Measurements from ENCODE around the gene TSPAN9. TPM values are rescaled to one million over a fixed set of nuclear protein-coding genes. Genes with fewer than 3 reads are reported as not detected.

Gene TSPAN9
- total RNA-seq, 2 experiments from 2014 or later = 0.87 to 1.2 TPM

GRCh38 chr12:3284405-3284804, 207.2 kb downstream of the TSPAN9 start:
- H3K27ac Mint-ChIP-seq = no peak overlapping the region
- no peaks in the 10 kb centered on the region for H3K4me1 Mint-ChIP-seq (ENCODE audit: low read depth)
- no peak overlapping the region for H3K4me3 Mint-ChIP-seq
- intact Hi-C loops (cut with micrococcal nuclease) = no loop called here
- CTCF ChIA-PET = interaction anchor here (0.9 to 1.6 kb wide), 2 partner anchors 9 to 16 kb away, joined by 4 read pairs; no protein-coding TSS in a partner anchor
- POLR2A ChIA-PET = no interaction called here
- no peak for DNase-seq
- no peaks in the 10 kb centered on the region for H3K36me3 Mint-ChIP-seq
- no peaks in the 10 kb centered on the region for H3K9me3 Mint-ChIP-seq
- no peaks in the 10 kb centered on the region for H3K27me3 Mint-ChIP-seq

DNA sequence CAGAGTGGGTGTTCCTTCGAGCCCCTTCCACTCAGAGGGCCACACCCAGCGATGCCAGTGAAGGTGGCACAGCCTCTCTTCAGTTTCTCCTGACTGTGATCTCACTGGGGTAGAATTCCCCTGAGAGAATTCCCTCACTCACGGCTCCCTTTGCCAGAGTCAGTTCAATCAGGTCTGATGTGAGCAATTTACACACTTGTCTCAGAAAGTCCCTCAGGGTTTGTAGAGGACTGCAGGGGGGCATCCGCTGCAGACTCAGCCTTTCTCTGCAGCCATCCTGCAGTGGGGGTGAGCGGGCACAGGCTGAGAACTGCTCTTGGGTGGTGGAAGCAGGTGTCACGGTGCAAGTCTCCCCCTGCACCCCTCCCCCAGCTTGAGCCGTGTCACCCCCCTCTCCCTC, 208.4 kb downstream of the TSPAN9 start:
- Mint-ChIP-seq H3K36me3 (no peaks in the 10 kb centered on the region), H3K9me3 (no peaks in the 10 kb centered on the region), H3K4me3 (no peak overlapping the region), H3K4me1 (ENCODE audit: low read depth) (no peaks in the 10 kb centered on the region), H3K27me3 (no peaks in the 10 kb centered on the region), H3K27ac (no peak overlapping the region)
- CTCF ChIA-PET = interaction anchor here (1.0 kb wide), 1 partner anchor 15 kb away, joined by 4 read pairs; no protein-coding TSS in a partner anchor
- DNase-seq = no peak
- POLR2A ChIA-PET = no interaction called here
- intact Hi-C loops (cut with micrococcal nuclease) = no loop called here

GRCh38 chr12:3288690-3289089, 211.5 kb downstream of the TSPAN9 start:
- POLR2A ChIA-PET = no interaction called here
- Mint-ChIP-seq H3K4me3 (no peak overlapping the region), H3K36me3 (no peaks in the 10 kb centered on the region), H3K27me3 (no peaks in the 10 kb centered on the region), H3K27ac (no peak overlapping the region), H3K4me1 (ENCODE audit: low read depth) (no peaks in the 10 kb centered on the region), H3K9me3 (no peaks in the 10 kb centered on the region)
- CTCF ChIA-PET = interaction anchor here (1.1 to 5.3 kb wide), 2 partner anchors 11 to 25 kb away, joined by 3 to 39 read pairs; no protein-coding TSS in a partner anchor
- intact Hi-C loops (cut with micrococcal nuclease) = no loop called here
- DNase-seq = no peak

DNA sequence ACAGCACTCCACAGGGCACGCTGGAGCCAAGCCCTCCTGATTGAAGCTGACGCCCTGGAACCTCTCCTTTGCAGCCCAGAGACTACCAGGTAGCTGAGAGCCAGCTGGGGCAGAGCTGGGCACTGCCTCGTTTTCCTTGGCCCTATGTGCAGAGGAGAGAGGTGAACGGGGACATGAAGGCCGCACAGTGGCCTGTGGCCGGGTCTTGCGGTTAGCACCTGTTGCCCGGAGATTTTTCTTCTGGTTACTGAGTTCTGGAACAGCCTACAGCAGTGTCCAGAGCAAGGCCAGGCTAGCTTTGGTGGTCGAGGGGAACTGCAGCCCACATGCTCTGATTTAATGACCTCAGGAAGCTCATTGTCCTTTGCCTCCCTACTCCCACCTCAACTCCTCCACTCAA, 212.5 kb downstream of the TSPAN9 start:
- ChIA-PET CTCF (interaction anchor here (1.1 to 5.3 kb wide), 2 partner anchors 10 to 14 kb away, joined by 3 to 39 read pairs; no protein-coding TSS in a partner anchor), POLR2A (no interaction called here)
- H3K36me3 Mint-ChIP-seq = no peaks in the 10 kb centered on the region
- intact Hi-C loops (cut with micrococcal nuclease) = no loop called here
- no peaks in the 10 kb centered on the region for H3K27me3 Mint-ChIP-seq
- DNase-seq = no peak
- H3K4me1 Mint-ChIP-seq (ENCODE audit: low read depth) = no peaks in the 10 kb centered on the region
- H3K9me3 Mint-ChIP-seq = no peaks in the 10 kb centered on the region
- H3K4me3 Mint-ChIP-seq = no peak overlapping the region
- no peak overlapping the region for H3K27ac Mint-ChIP-seq

DNA sequence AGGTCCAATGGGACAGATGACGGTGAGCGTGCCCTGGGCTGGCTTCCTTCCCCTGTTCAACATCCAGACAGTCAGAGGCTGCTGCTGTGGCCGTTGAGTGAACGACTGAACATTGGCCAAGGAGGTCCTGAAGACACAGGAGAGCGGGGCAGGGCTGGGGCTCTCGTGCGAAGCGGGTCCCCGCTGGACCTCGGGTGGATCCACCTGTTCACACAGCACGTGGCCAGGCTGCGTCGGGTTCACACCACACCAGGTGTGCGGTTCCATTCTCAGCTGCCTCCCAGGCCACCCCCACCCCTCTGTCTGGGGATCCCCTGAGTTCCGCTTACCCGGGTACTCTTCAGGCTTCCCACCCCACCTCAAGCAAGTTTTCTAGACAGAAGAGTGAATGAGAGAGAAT, 214.8 kb downstream of the TSPAN9 start:
- CTCF ChIA-PET = interaction anchor here (5.3 kb wide), 1 partner anchor 8 kb away, joined by 39 read pairs; no protein-coding TSS in a partner anchor

DNA sequence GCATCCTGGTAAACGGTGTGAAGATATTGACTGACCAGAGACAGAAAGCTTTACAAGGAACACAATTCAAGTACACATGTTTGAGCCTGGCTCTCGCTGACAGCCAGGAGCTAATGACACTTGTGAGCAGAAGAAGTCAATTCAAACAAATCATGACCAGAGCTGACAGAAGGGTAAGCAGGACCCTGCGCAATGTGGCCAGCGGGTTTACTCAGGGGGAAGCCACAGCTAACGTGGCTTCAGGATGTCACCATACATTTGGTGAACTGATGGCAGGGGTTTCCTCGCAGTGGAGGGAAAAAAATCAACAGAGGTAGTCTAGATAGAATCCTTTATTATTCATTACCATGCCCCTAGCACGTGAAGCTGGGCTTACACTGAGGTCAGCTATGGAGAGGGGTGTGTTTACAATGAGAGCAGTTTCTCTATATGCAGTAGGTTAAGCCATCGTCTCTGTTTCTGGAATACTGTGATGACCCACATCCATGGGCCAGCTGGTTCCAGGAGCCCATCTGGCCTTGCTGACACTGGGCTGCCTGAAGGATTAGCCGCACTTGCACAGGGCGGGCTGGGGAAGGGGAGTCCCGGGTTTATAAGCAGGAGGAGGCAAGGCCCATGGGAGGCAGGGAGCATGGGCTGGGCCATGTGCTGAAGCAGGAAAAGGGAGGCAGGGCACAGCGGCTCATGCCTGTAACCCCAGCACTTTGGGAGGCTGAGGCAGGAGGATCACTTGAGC, 215.7 kb downstream of the TSPAN9 start:
- Mint-ChIP-seq H3K4me3 (no peak overlapping the region), H3K4me1 (ENCODE audit: low read depth) (no peaks in the 10 kb centered on the region), H3K9me3 (no peaks in the 10 kb centered on the region), H3K27ac (no peak overlapping the region), H3K36me3 (no peaks in the 10 kb centered on the region), H3K27me3 (no peaks in the 10 kb centered on the region)
- intact Hi-C loops (cut with micrococcal nuclease) = no loop called here
- POLR2A ChIA-PET = no interaction called here
- DNase-seq = no peak
- CTCF ChIA-PET = no interaction called here

More for the DNA sequence above, 214.8 kb downstream of the TSPAN9 start:
- Mint-ChIP-seq H3K27me3 (no peaks in the 10 kb centered on the region), H3K4me1 (ENCODE audit: low read depth) (no peaks in the 10 kb centered on the region), H3K27ac (no peak overlapping the region), H3K9me3 (no peaks in the 10 kb centered on the region), H3K36me3 (no peaks in the 10 kb centered on the region), H3K4me3 (no peak overlapping the region)
- POLR2A ChIA-PET = no interaction called here
- intact Hi-C loops (cut with micrococcal nuclease) = no loop called here
- DNase-seq = no peak

DNA sequence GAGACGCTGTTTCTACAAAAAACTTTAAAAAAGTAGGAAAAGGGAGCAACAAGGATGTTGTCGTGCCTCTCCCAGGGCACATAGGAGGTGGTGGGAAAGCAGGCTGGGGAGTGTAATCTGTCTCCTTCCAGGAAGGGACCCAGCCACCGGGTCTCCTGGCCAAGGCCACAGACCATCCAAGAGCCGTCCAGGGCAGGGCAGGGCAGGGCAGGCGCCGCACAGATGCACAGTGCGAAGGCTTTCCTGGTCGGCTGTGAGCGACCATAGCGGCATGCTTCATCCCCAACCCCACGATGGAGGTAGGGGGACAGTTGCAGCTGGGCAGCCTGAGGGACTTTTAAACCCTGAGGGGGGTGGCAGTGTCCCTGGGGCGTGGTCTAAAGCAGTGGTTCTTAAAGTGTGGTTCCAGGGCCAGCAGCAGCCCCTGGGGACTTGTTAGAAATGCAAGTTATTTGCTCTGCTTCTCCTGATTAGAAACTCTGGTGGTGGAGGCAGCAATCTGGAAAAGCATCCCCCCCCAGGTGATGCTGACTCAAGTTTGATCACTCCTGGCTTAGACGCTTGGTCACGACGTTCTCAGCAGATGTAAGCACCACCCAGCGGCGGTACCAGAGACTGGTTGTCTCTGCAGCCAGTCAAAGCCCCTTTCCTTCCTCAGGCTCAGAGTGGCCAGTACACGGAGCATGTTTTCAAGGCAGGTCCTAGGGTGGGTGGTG, 216.4 kb downstream of the TSPAN9 start:
- no peak overlapping the region for H3K4me3 Mint-ChIP-seq
- DNase-seq = no peak
- ChIA-PET POLR2A (no interaction called here), CTCF (no interaction called here)
- H3K9me3 Mint-ChIP-seq = no peaks in the 10 kb centered on the region
- H3K36me3 Mint-ChIP-seq = no peaks in the 10 kb centered on the region
- intact Hi-C loops (cut with micrococcal nuclease) = no loop called here
- H3K27ac Mint-ChIP-seq = no peak overlapping the region
- peaks cover under 1% of the 10 kb centered on the region for H3K27me3 Mint-ChIP-seq
- no peaks in the 10 kb centered on the region for H3K4me1 Mint-ChIP-seq (ENCODE audit: low read depth)

GRCh38 chr12:3294481-3294911, 217.3 kb downstream of the TSPAN9 start:
- ChIA-PET POLR2A (no interaction called here), CTCF (no interaction called here)
- Mint-ChIP-seq H3K4me1 (ENCODE audit: low read depth) (no peaks in the 10 kb centered on the region), H3K4me3 (no peak overlapping the region), H3K27ac (no peak overlapping the region), H3K9me3 (no peaks in the 10 kb centered on the region), H3K27me3 (peaks cover 7% of the 10 kb centered on the region), H3K36me3 (no peaks in the 10 kb centered on the region)
- intact Hi-C loops (cut with micrococcal nuclease) = no loop called here
- DNase-seq = no peak

- Mint-ChIP-seq H3K9me3 (no peaks in the 10 kb centered on the region), H3K27ac (no peak overlapping the region), H3K4me1 (ENCODE audit: low read depth) (peaks cover 7% of the 10 kb centered on the region), H3K36me3 (no peaks in the 10 kb centered on the region), H3K4me3 (no peak overlapping the region), H3K27me3 (peaks cover 7% of the 10 kb centered on the region)
- ChIA-PET CTCF (no interaction called here), POLR2A (interaction anchor here (0.6 kb wide), 1 partner anchor 159 kb away, joined by 3 read pairs; no protein-coding TSS in a partner anchor)
- no peak for DNase-seq
- intact Hi-C loops (cut with micrococcal nuclease) = no loop called here
Observed at GRCh38 chr12:3295225-3295624, 218.0 kb downstream of the TSPAN9 start.

GRCh38 chr12:3295646-3296408, 218.6 kb downstream of the TSPAN9 start:
- H3K36me3 Mint-ChIP-seq = no peaks in the 10 kb centered on the region
- H3K9me3 Mint-ChIP-seq = no peaks in the 10 kb centered on the region
- DNase-seq = no peak
- no peak overlapping the region for H3K4me3 Mint-ChIP-seq
- peaks cover 7% of the 10 kb centered on the region for H3K27me3 Mint-ChIP-seq
- CTCF ChIA-PET = no interaction called here
- H3K27ac Mint-ChIP-seq = no peak overlapping the region
- POLR2A ChIA-PET = interaction anchor here (0.6 kb wide), 1 partner anchor 159 kb away, joined by 3 read pairs; no protein-coding TSS in a partner anchor
- intact Hi-C loops (cut with micrococcal nuclease) = no loop called here
- peaks cover 11% of the 10 kb centered on the region for H3K4me1 Mint-ChIP-seq (ENCODE audit: low read depth)

DNA sequence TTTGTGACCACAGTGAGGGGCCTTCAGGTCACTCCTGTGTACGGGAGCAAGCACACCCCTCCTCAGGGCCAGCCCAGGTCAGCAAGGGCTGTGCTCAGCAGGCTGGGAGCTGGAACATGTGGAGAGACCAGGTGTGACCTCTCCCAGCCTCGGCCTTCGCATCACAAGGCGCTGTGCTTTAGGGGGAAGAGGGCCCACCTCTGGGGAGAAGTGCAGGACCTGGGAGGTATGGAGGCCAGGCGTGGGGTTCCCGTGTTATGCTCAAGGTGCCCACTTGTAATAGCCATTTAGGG, 219.2 kb downstream of the TSPAN9 start:
- Mint-ChIP-seq H3K36me3 (no peaks in the 10 kb centered on the region), H3K4me1 (ENCODE audit: low read depth) (peaks cover 11% of the 10 kb centered on the region)
- POLR2A ChIA-PET = no interaction called here

GRCh38 chr12:3298603-3299002, 221.4 kb downstream of the TSPAN9 start:
- H3K36me3 Mint-ChIP-seq = no peaks in the 10 kb centered on the region
- intact Hi-C loops (cut with micrococcal nuclease) = no loop called here
- no peak overlapping the region for H3K27ac Mint-ChIP-seq
- peaks cover 7% of the 10 kb centered on the region for H3K27me3 Mint-ChIP-seq
- H3K4me1 Mint-ChIP-seq (ENCODE audit: low read depth) = peaks cover 11% of the 10 kb centered on the region
- CTCF ChIA-PET = interaction anchor here (1.1 to 4.3 kb wide), 7 partner anchors 9 to 501 kb away, joined by 5 to 59 read pairs (median 33); no protein-coding TSS in a partner anchor
- DNase-seq = no peak
- no peaks in the 10 kb centered on the region for H3K9me3 Mint-ChIP-seq
- POLR2A ChIA-PET = no interaction called here
- H3K4me3 Mint-ChIP-seq = no peak overlapping the region

More for the DNA sequence above, 219.2 kb downstream of the TSPAN9 start:
- Mint-ChIP-seq H3K4me3 (no peak overlapping the region), H3K27me3 (peaks cover 7% of the 10 kb centered on the region), H3K27ac (no peak overlapping the region), H3K9me3 (no peaks in the 10 kb centered on the region)
- CTCF ChIA-PET = no interaction called here
- no peak for DNase-seq
- intact Hi-C loops (cut with micrococcal nuclease) = no loop called here
